ENCODE results near the gene PTPRG.

DNA sequence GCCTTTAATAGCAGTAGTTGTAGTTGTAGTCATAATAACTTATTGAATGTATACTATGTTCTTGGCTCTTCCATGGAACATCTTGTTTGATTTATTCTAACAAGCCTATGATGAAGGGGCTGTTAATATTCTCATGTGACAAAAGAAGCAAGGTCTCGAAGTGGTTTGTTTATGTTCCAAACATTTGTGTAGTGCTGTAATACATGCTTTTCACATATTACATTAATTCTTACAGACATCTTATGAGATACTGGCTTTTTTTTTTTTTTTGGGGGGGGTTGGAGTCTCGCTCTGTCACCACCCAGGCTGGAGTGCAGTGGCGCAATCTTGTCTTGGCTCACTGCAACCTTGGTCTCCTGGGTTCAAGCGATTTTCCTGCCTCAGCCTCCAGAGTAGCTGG, 252.3 kb downstream of the PTPRG start:
- no peak for TF ChIP-seq CREB1 (IDR thresholded peaks at IDR 0.05; ENCODE audit: low read depth)
- TF ChIP-seq TAF1 (IDR thresholded peaks at IDR 0.05; ENCODE audit: low read depth) = no peak
- TF ChIP-seq CEBPB (IDR thresholded peaks at IDR 0.05) = no peak
- TF ChIP-seq YY1 (IDR thresholded peaks at IDR 0.05; ENCODE audit: low read depth) = no peak
- TF ChIP-seq, protein P1, sequence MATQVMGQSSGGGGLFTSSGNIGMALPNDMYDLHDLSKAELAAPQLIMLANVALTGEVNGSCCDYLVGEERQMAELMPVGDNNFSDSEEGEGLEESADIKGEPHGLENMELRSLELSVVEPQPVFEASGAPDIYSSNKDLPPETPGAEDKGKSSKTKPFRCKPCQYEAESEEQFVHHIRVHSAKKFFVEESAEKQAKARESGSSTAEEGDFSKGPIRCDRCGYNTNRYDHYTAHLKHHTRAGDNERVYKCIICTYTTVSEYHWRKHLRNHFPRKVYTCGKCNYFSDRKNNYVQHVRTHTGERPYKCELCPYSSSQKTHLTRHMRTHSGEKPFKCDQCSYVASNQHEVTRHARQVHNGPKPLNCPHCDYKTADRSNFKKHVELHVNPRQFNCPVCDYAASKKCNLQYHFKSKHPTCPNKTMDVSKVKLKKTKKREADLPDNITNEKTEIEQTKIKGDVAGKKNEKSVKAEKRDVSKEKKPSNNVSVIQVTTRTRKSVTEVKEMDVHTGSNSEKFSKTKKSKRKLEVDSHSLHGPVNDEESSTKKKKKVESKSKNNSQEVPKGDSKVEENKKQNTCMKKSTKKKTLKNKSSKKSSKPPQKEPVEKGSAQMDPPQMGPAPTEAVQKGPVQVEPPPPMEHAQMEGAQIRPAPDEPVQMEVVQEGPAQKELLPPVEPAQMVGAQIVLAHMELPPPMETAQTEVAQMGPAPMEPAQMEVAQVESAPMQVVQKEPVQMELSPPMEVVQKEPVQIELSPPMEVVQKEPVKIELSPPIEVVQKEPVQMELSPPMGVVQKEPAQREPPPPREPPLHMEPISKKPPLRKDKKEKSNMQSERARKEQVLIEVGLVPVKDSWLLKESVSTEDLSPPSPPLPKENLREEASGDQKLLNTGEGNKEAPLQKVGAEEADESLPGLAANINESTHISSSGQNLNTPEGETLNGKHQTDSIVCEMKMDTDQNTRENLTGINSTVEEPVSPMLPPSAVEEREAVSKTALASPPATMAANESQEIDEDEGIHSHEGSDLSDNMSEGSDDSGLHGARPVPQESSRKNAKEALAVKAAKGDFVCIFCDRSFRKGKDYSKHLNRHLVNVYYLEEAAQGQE (IDR thresholded peaks at IDR 0.05; ENCODE audit: low read depth) = no peak
- TF ChIP-seq, protein P2, sequence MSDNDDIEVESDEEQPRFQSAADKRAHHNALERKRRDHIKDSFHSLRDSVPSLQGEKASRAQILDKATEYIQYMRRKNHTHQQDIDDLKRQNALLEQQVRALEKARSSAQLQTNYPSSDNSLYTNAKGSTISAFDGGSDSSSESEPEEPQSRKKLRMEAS (IDR thresholded peaks at IDR 0.05) = no peak
- TF ChIP-seq EP300 (IDR thresholded peaks at IDR 0.05; ENCODE audit: borderline replicate concordance) = no peak
- TF ChIP-seq TCF12 (IDR thresholded peaks at IDR 0.05; ENCODE audit: low read depth) = no peak
- TF ChIP-seq, protein P3, sequence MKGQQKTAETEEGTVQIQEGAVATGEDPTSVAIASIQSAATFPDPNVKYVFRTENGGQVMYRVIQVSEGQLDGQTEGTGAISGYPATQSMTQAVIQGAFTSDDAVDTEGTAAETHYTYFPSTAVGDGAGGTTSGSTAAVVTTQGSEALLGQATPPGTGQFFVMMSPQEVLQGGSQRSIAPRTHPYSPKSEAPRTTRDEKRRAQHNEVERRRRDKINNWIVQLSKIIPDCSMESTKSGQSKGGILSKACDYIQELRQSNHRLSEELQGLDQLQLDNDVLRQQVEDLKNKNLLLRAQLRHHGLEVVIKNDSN (IDR thresholded peaks at IDR 0.05) = no peak
- TF ChIP-seq RAD21 (IDR thresholded peaks at IDR 0.05; ENCODE audit: low read depth) = no peak
- TF ChIP-seq EGR1 (IDR thresholded peaks at IDR 0.05) = no peak
